ENCODE measurements around the gene OSBPL6. TPM values are rescaled to one million over a fixed set of nuclear protein-coding genes. Genes with fewer than 3 reads are reported as not detected.

The OSBPL6 gene
- total and polyA plus RNA-seq, 10 of the 15 experiments (the other 5 are each of a cell fraction or from before 2014, with no cell fraction given), result 0.01 to 0.08 (median 0.03) TPM; not detected in 5

DNA sequence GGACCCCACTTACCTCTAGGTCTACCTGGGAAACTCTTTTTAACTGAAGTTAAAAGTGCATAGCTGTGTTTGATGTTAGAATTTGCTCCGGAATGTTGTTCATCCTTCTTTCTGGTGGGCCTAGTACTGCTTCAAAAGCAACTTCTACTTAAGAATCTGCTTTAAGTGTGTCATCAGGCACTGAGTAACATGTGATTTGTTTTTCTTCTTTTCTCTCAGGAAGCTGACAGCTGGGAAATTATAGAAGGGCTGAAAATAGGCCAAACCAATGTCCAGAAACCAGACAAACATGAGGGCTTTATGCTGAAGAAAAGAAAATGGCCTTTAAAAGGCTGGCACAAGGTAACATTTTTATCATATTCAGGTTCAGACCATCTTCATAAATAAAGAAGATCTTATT, 133.7 kb downstream of the OSBPL6 start:
- no peak for FAIRE-seq
- ATAC-seq, result no peak
- in situ Hi-C loops (cut with MboI) (no loop called here), intact Hi-C loops (cut with micrococcal nuclease; ENCODE audit: unreplicated experiment) (no loop called here)
- no peak overlapping the region for H3K27ac ChIP-seq (ENCODE audit: control insufficient read depth, insufficient read depth)
- no peaks in the 10 kb centered on the region for H3K36me3 ChIP-seq (ENCODE audit: control insufficient read depth in 2 of 2, insufficient read depth in 2 of 2, low read length in 1 of 2)
- TF ChIP-seq CBX5 (IDR thresholded peaks at IDR 0.05; ENCODE audit: low read depth) (no peak), RFX5 (IDR thresholded peaks at IDR 0.05; ENCODE audit: low read depth, low read length) (no peak), PKNOX1 (IDR thresholded peaks at IDR 0.05) (no peak), USF2 (IDR thresholded peaks at IDR 0.05; ENCODE audit: borderline replicate concordance, low read depth, low read length) (no peak), KLF5 (IDR thresholded peaks at IDR 0.05; ENCODE audit: partially characterized antibody) (no peak), PML (IDR thresholded peaks at IDR 0.05; ENCODE audit: low read length) (no peak), SRF (IDR thresholded peaks at IDR 0.05; ENCODE audit: low read depth in 2 of 2, low read length in 2 of 2) (no peak), POLR2AphosphoS5 (IDR thresholded peaks at IDR 0.05; ENCODE audit: low read length) (no peak)
- ChIA-PET CTCF (no interaction called here), SMC1A (ENCODE audit: uncharacterized antibody, unreplicated experiment) (no interaction called here), RAD21 (ENCODE audit: unreplicated experiment) (no interaction called here), POLR2A (no interaction called here)
- H3K4me2 ChIP-seq (ENCODE audit: control insufficient read depth, insufficient read depth), result no peak overlapping the region
- peaks cover 0 to 3% of the 10 kb centered on the region in 2 experiments; a peak in 2 of 4 replicates for H3K27me3 ChIP-seq (replicated peaks in 1 of 2; ENCODE audit: control insufficient read depth in 2 of 2, insufficient read depth in 2 of 2, low read length in 1 of 2)
- H3K4me3 ChIP-seq, result no peak overlapping the region
- H4K20me1 ChIP-seq (ENCODE audit: control insufficient read depth, insufficient read depth), result no peaks in the 10 kb centered on the region
- no peaks in the 10 kb centered on the region for H3K9me3 ChIP-seq (replicated peaks; ENCODE audit: control insufficient read depth, insufficient read depth, low read length)
- no TSS peak for BruUV-seq (replicated peaks)
- no peak for DNase-seq (ENCODE audit: low read depth, low spot score)
- H3K9ac ChIP-seq (ENCODE audit: control insufficient read depth, insufficient read depth, low read length), result no peak overlapping the region
- no peak overlapping the region for H2AFZ ChIP-seq (ENCODE audit: control insufficient read depth, low read depth, low read length)
- H3K79me2 ChIP-seq (ENCODE audit: control insufficient read depth, insufficient read depth, low read length), result no peaks in the 10 kb centered on the region
- H3K4me1 ChIP-seq (ENCODE audit: control insufficient read depth, insufficient read depth, low read length), result no peaks in the 10 kb centered on the region
- WGBS (ENCODE audit: insufficient coverage, insufficient replicate concordance, low lambda C conversion rate, missing lambda C conversion rate), result 100% methylated on average over 1 of the region's 1 CpG
